PC-9 (cell line): ENCODE results near the gene ABR. TPM values are rescaled to one million over a fixed set of nuclear protein-coding genes. Genes with fewer than 3 reads are reported as not detected.
"Not testable (repeated sequence)": the region's sequence is repeated elsewhere in the genome, so short reads cannot be mapped to it uniquely, and the experiment has no call there.

Source experiments
- BruUV-seq: library from RNA; stranded (reverse); fragments of 400-500 nt; replicated peaks from 2 replicates; lab custom pipeline; 2021; lab: Mats Ljungman, UMichigan
- CTCF ChIA-PET: fragments of 300-600 bp; sonication (Branson Sonifier 250); formaldehyde crosslinking; loops from one replicate; lab custom pipeline; 2022; ENCODE audit warnings: antibody characterized with exemption; lab: Charles Lee
- POLR2A ChIA-PET: fragments of 300-600 bp; sonication (Branson Sonifier 250); formaldehyde crosslinking; loops from one replicate; lab custom pipeline; 2022; ENCODE audit warnings: antibody characterized with exemption; ENCODE audit not compliant: unreplicated experiment; lab: Charles Lee
- DNase-seq, 2 experiments: peaks; one replicate each; pipeline versions ENCODE4 v3.0.0 to v3.0.0-alpha.2; 2015 to 2022; ENCODE audit warnings: mixed read lengths in 1 of 2
- H2AFZ ChIP-seq: fragments of 200-600 bp; sonication (generic); 2 replicates; pipeline ENCODE4 v1.8.1; 2017; ENCODE audit warnings: antibody characterized with exemption
- H3F3A ChIP-seq: fragments of 200-600 bp; sonication (generic); 2 replicates; pipeline ENCODE4 v1.8.1; 2017; ENCODE audit warnings: antibody characterized with exemption, mild to moderate bottlenecking, low read depth; ENCODE audit not compliant: insufficient read depth
- H3K27ac ChIP-seq: fragments of 200-600 bp; sonication (generic); 2 replicates; pipeline ENCODE4 v1.6.1; 2016; ENCODE audit warnings: mixed run types
- H3K27me3 ChIP-seq: fragments of 200-600 bp; sonication (generic); 2 replicates; pipeline ENCODE4 v1.6.1; 2016; ENCODE audit warnings: low read depth, mixed run types; ENCODE audit not compliant: insufficient read depth
- H3K36me3 ChIP-seq: fragments of 200-600 bp; sonication (generic); 2 replicates; pipeline ENCODE4 v1.6.1; 2016; ENCODE audit warnings: low read depth, mixed run types
- H3K4me1 ChIP-seq: fragments of 200-600 bp; sonication (generic); replicated peaks from 2 replicates; pipeline ENCODE4 v1.6.1; 2016; ENCODE audit warnings: mixed run types; ENCODE audit not compliant: insufficient read depth
- H3K4me2 ChIP-seq: fragments of 200-600 bp; sonication (generic); 2 replicates; pipeline ENCODE4 v1.6.1; 2017; ENCODE audit warnings: mixed run types
- H3K4me3 ChIP-seq: fragments of 200-600 bp; sonication (generic); 2 replicates; pipeline ENCODE4 v1.6.1; 2016; ENCODE audit warnings: mixed run types
- H3K79me2 ChIP-seq: fragments of 200-600 bp; sonication (generic); 2 replicates; pipeline ENCODE4 v1.6.1; 2017; ENCODE audit warnings: low read depth, mixed run types
- H3K9me2 ChIP-seq: fragments of 200-600 bp; sonication (generic); 2 replicates; pipeline ENCODE4 v1.8.1; 2017; ENCODE audit warnings: mild to moderate bottlenecking; ENCODE audit not compliant: insufficient read depth
- H3K9me3 ChIP-seq: fragments of 200-600 bp; sonication (generic); 2 replicates; pipeline ENCODE4 v1.8.1; 2016; ENCODE audit warnings: low read depth; ENCODE audit not compliant: insufficient read depth
- H4K20me1 ChIP-seq: fragments of 200-600 bp; sonication (generic); 2 replicates; pipeline ENCODE4 v1.8.1; 2017; ENCODE audit not compliant: insufficient read depth
- EZH2 ChIP-seq: fragments of 200-600 bp; sonication (generic); IDR thresholded peaks from 2 replicates; pipeline ENCODE4 v1.8.0; 2017; ENCODE audit warnings: antibody characterized with exemption, low read depth
- intact Hi-C: fragments of 100-400 bp; cut with micrococcal nuclease; formaldehyde crosslinking; loops from one replicate; pipeline ENCODE4 v1.10.0; 2022; ENCODE audit not compliant: unreplicated experiment
- total RNA-seq: library from RNA; stranded (reverse); gene quantifications from 2 replicates; pipeline ENCODE4 v1.2.3, GENCODE V29; 2021
- TF ChIP-seq, protein P1 (sequence below): fragments of 200-600 bp; sonication (generic); conservative IDR thresholded peaks from 2 replicates; pipeline ENCODE4 v1.6.1; 2017; ENCODE audit warnings: mixed run types, antibody characterized with exemption, mild to moderate bottlenecking, moderate library complexity

Gene ABR
- total RNA-seq, 1 experiment from 2014 or later, result 76.0 TPM

DNA sequence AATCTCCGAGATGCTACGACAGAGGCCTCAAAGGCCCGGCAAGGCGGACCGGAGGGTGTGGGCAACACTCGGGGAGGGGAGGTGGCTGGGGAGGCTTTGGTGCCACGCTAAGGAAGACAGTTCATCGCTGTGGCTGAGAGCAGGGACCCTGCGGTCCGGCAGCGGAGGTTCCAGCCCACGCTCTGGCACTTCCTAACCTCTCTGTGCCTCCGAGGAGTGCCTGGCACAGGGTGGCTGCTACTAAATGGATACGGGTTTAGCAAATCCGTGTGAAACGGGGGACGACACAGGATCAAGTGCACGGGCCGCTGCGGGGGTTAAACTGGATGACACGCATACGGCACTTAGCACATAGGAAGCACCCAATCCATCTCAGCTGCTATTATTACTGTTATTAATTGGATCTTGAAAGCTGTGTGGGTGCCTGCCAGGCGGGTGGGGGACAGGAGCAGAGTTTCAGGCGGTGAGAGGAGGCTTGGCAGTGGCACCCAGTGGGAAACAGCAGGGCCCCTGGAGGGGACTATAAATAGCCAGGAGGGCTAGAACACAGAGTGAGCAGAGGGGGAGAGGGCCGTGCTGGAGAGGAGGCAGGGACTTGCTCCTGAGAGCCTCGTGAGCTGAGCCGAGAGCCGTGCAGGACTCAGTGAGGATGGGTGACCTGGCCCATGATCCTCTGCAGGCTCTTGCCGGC lies 45.0 kb downstream of the ABR start:
- Histone ChIP-seq H3K27me3 (no peaks in the 10 kb centered on the region), H2AFZ (no peak overlapping the region), H3K4me1 (no peaks in the 10 kb centered on the region), H3K79me2 (no peaks in the 10 kb centered on the region), H3F3A (no peaks in the 10 kb centered on the region), H3K9me3 (no peaks in the 10 kb centered on the region), H3K27ac (no peak overlapping the region), H3K9me2 (no peaks in the 10 kb centered on the region), H3K36me3 (no peaks in the 10 kb centered on the region), H3K4me2 (no peak overlapping the region), H3K4me3 (no peak overlapping the region), H4K20me1 (no peaks in the 10 kb centered on the region)
- intact Hi-C loops, result no loop called here
- no peak for DNase-seq
- TF ChIP-seq, protein P1, sequence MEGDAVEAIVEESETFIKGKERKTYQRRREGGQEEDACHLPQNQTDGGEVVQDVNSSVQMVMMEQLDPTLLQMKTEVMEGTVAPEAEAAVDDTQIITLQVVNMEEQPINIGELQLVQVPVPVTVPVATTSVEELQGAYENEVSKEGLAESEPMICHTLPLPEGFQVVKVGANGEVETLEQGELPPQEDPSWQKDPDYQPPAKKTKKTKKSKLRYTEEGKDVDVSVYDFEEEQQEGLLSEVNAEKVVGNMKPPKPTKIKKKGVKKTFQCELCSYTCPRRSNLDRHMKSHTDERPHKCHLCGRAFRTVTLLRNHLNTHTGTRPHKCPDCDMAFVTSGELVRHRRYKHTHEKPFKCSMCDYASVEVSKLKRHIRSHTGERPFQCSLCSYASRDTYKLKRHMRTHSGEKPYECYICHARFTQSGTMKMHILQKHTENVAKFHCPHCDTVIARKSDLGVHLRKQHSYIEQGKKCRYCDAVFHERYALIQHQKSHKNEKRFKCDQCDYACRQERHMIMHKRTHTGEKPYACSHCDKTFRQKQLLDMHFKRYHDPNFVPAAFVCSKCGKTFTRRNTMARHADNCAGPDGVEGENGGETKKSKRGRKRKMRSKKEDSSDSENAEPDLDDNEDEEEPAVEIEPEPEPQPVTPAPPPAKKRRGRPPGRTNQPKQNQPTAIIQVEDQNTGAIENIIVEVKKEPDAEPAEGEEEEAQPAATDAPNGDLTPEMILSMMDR, result no peak
- no peak for TF ChIP-seq EZH2
- no TSS peak for BruUV-seq
- ChIA-PET POLR2A (interaction anchor here (0.7 kb wide), 1 partner anchor 63 kb away, joined by 3 read pairs; no protein-coding TSS in a partner anchor), CTCF (no interaction called here)

DNA sequence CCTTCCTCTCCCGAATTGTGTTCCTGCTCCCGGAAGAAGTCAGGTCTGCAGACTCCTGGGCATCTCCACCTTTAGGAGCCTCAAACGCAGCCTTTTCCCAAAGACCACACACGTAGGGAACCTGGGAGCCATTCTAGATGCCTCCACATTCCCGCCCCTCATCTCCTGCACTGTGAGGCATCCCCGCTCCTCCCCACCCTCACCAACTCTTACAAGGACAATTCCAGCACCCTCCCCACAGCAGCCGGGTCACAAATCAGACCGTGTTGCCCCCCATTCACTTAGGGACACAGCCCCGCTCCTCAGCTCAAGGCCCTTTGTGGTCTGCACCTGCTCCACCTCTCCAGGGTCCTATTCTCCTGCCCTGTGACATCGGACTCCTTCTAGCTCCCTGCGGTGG lies 49.6 kb downstream of the ABR start:
- intact Hi-C loops, result no loop called here
- BruUV-seq, result no TSS peak
- Histone ChIP-seq H3K27ac (no peak overlapping the region), H3F3A (no peaks in the 10 kb centered on the region), H4K20me1 (no peaks in the 10 kb centered on the region), H3K79me2 (no peaks in the 10 kb centered on the region), H3K4me2 (no peak overlapping the region), H3K4me3 (no peak overlapping the region), H3K9me2 (no peaks in the 10 kb centered on the region), H3K36me3 (no peaks in the 10 kb centered on the region), H3K4me1 (no peaks in the 10 kb centered on the region), H2AFZ (no peak overlapping the region), H3K27me3 (no peaks in the 10 kb centered on the region), H3K9me3 (no peaks in the 10 kb centered on the region)
- POLR2A ChIA-PET, result no interaction called here
- no peak for DNase-seq
- TF ChIP-seq EZH2, result no peak
- TF ChIP-seq, protein P1, result no peak
- CTCF ChIA-PET, result no interaction called here

DNA sequence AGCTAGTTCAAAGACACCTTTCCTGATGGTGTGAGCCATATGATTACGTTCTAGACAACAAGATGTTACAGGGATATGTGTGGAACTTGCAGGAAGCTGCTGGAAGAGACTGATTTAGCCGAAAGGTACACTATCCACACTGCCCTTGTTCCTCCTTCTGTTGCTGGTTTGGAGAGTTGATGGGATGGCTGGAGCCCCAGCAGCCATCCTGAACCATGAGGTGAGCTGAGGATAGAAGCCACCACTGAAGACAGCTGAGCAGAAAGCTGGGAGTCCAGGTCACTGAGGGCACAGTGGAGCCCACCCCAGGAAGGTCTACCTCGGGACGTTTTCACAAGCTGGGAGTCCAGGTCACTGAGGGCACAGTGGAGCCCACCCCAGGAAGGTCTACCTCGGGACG lies 51.3 kb downstream of the ABR start:
- H3K36me3 ChIP-seq, intact Hi-C loops, POLR2A ChIA-PET, DNase-seq, H3K79me2 ChIP-seq, H3K27ac ChIP-seq, CTCF ChIA-PET, H3K9me2 ChIP-seq, H3K27me3 ChIP-seq, H3K4me3 ChIP-seq, H4K20me1 ChIP-seq, H2AFZ ChIP-seq, H3K4me2 ChIP-seq, H3F3A ChIP-seq, BruUV-seq, H3K9me3 ChIP-seq, H3K4me1 ChIP-seq: not testable (repeated sequence)
